ENCODE data around the gene MTAP.

MTAP gene

DNA sequence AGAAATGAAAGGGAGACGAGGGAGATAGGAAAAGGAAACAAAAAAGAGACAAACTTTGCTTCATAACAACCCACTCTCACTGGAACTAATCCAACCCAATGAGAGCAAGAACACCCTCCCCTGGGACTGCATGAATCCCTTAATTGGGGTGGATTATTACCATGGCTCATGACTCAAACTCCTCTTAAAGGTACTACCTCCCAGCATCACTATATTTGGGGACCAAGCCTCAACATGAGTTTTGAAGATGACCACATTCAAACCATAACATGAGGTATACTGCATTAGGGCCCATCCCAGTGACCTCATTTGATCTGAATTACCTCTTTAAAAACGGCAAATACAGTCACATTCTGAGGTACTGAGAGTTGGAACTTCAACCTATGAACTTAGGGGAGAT is 8.0 kb downstream of the MTAP start:
- no peaks in the 10 kb centered on the region for H3K4me1 ChIP-seq (ENCODE audit: low read length)
- H3K79me2 ChIP-seq (ENCODE audit: low read length): no peaks in the 10 kb centered on the region
- H3K36me3 ChIP-seq (replicated peaks; ENCODE audit: low read depth, low read length): no peaks in the 10 kb centered on the region
- H3K4me3 ChIP-seq (ENCODE audit: low read length): no peak overlapping the region
- H3K9me3 ChIP-seq (ENCODE audit: insufficient read depth, low read length): no peaks in the 10 kb centered on the region
- H3K9ac ChIP-seq (ENCODE audit: low read length): no peak overlapping the region
- H3K27me3 ChIP-seq (ENCODE audit: low read depth, low read length): no peaks in the 10 kb centered on the region
- no peak overlapping the region for H3K4me2 ChIP-seq (ENCODE audit: low read length)
- no peaks in the 10 kb centered on the region for H4K20me1 ChIP-seq (ENCODE audit: insufficient read depth, low read length)
- H3K27ac ChIP-seq (ENCODE audit: low read length): no peak overlapping the region
- TF ChIP-seq, protein P1, sequence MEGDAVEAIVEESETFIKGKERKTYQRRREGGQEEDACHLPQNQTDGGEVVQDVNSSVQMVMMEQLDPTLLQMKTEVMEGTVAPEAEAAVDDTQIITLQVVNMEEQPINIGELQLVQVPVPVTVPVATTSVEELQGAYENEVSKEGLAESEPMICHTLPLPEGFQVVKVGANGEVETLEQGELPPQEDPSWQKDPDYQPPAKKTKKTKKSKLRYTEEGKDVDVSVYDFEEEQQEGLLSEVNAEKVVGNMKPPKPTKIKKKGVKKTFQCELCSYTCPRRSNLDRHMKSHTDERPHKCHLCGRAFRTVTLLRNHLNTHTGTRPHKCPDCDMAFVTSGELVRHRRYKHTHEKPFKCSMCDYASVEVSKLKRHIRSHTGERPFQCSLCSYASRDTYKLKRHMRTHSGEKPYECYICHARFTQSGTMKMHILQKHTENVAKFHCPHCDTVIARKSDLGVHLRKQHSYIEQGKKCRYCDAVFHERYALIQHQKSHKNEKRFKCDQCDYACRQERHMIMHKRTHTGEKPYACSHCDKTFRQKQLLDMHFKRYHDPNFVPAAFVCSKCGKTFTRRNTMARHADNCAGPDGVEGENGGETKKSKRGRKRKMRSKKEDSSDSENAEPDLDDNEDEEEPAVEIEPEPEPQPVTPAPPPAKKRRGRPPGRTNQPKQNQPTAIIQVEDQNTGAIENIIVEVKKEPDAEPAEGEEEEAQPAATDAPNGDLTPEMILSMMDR (IDR thresholded peaks at IDR 0.05; ENCODE audit: low read depth, low read length): no peak
- TF ChIP-seq EZH2phosphoT487 (IDR thresholded peaks at IDR 0.05; ENCODE audit: low read depth): no peak
- no peak overlapping the region for H2AFZ ChIP-seq (ENCODE audit: low read depth, low read length)

- no peak overlapping the region for H3K4me2 ChIP-seq (ENCODE audit: low read length)
- no peak overlapping the region for H2AFZ ChIP-seq (ENCODE audit: low read depth, low read length)
- H3K9me3 ChIP-seq (ENCODE audit: insufficient read depth, low read length): no peaks in the 10 kb centered on the region
- H3K27ac ChIP-seq (ENCODE audit: low read length): no peak overlapping the region
- H3K27me3 ChIP-seq (ENCODE audit: low read depth, low read length): no peaks in the 10 kb centered on the region
- no peaks in the 10 kb centered on the region for H3K79me2 ChIP-seq (ENCODE audit: low read length)
- no peaks in the 10 kb centered on the region for H3K4me1 ChIP-seq (ENCODE audit: low read length)
- TF ChIP-seq, protein P1 (IDR thresholded peaks at IDR 0.05; ENCODE audit: low read depth, low read length): no peak
- no peak for TF ChIP-seq EZH2phosphoT487 (IDR thresholded peaks at IDR 0.05; ENCODE audit: low read depth)
- H3K4me3 ChIP-seq (ENCODE audit: low read length): no peak overlapping the region
- H3K9ac ChIP-seq (ENCODE audit: low read length): no peak overlapping the region
- no peaks in the 10 kb centered on the region for H3K36me3 ChIP-seq (replicated peaks; ENCODE audit: low read depth, low read length)
- no peaks in the 10 kb centered on the region for H4K20me1 ChIP-seq (ENCODE audit: insufficient read depth, low read length)
These were observed 8.4 kb downstream of the MTAP start for GRCh38 chr9:21810881-21811280.

GRCh38 chr9:21811914-21812313 is 9.5 kb downstream of the MTAP start:
- Histone ChIP-seq H3K27ac (ENCODE audit: low read length) (no peak overlapping the region), H4K20me1 (ENCODE audit: insufficient read depth, low read length) (no peaks in the 10 kb centered on the region), H2AFZ (ENCODE audit: low read depth, low read length) (no peak overlapping the region), H3K4me1 (ENCODE audit: low read length) (no peaks in the 10 kb centered on the region), H3K9ac (ENCODE audit: low read length) (no peak overlapping the region), H3K9me3 (ENCODE audit: insufficient read depth, low read length) (no peaks in the 10 kb centered on the region), H3K36me3 (replicated peaks; ENCODE audit: low read depth, low read length) (no peaks in the 10 kb centered on the region), H3K27me3 (ENCODE audit: low read depth, low read length) (no peaks in the 10 kb centered on the region), H3K4me2 (ENCODE audit: low read length) (no peak overlapping the region), H3K4me3 (ENCODE audit: low read length) (no peak overlapping the region), H3K79me2 (ENCODE audit: low read length) (no peaks in the 10 kb centered on the region)
- TF ChIP-seq EZH2phosphoT487 (IDR thresholded peaks at IDR 0.05; ENCODE audit: low read depth): no peak
- TF ChIP-seq, protein P1 (IDR thresholded peaks at IDR 0.05; ENCODE audit: low read depth, low read length): no peak

DNA sequence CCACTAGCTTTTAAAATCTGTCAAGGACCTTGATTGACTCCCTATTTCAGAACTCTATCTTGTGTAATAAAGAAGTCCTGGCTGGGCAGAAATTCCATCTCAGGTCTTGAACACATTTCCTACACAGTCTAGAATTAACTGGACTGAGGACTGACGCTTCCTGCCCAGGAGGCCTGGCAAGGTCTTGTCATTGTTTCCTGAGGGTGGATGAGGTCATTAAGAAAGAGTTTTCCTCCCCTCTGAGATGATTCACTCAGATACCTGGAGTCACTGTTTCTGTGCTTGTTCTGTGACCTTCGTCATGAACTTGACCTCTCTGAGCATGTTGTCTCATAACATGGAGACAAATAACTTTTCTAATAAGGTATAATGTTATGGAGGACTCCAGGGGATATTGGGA is 10.0 kb downstream of the MTAP start:
- no peak for TF ChIP-seq EZH2phosphoT487 (IDR thresholded peaks at IDR 0.05; ENCODE audit: low read depth)
- TF ChIP-seq, protein P1 (IDR thresholded peaks at IDR 0.05; ENCODE audit: low read depth, low read length): no peak
- no peaks in the 10 kb centered on the region for H3K36me3 ChIP-seq (replicated peaks; ENCODE audit: low read depth, low read length)
- no peaks in the 10 kb centered on the region for H3K79me2 ChIP-seq (ENCODE audit: low read length)
- no peak overlapping the region for H3K4me2 ChIP-seq (ENCODE audit: low read length)
- H3K4me3 ChIP-seq (ENCODE audit: low read length): no peak overlapping the region
- no peaks in the 10 kb centered on the region for H3K9me3 ChIP-seq (ENCODE audit: insufficient read depth, low read length)
- H3K27me3 ChIP-seq (ENCODE audit: low read depth, low read length): no peaks in the 10 kb centered on the region
- no peak overlapping the region for H3K9ac ChIP-seq (ENCODE audit: low read length)
- H3K4me1 ChIP-seq (ENCODE audit: low read length): no peaks in the 10 kb centered on the region
- no peaks in the 10 kb centered on the region for H4K20me1 ChIP-seq (ENCODE audit: insufficient read depth, low read length)
- no peak overlapping the region for H2AFZ ChIP-seq (ENCODE audit: low read depth, low read length)
- no peak overlapping the region for H3K27ac ChIP-seq (ENCODE audit: low read length)
